Choroid plexus epithelial cell (primary cell): Measurements from ENCODE around the gene MTA1.

Experiments
- DNase-seq: peaks from one replicate; pipeline ENCODE4 v3.0.0-alpha.2; 2010; ENCODE audit warnings: low read depth
- H3K4me3 ChIP-seq: 2 replicates; pipeline ENCODE4 v1.5.1; 2011; ENCODE audit warnings: low read depth, mild to moderate bottlenecking, control low read depth, low read length, moderate library complexity
- CTCF ChIP-seq: conservative IDR thresholded peaks from 2 replicates; pipeline ENCODE4 v1.5.1; 2011; ENCODE audit warnings: low read depth, mild to moderate bottlenecking, control low read depth, inconsistent platforms, low read length, moderate library complexity

MTA1 gene

DNA sequence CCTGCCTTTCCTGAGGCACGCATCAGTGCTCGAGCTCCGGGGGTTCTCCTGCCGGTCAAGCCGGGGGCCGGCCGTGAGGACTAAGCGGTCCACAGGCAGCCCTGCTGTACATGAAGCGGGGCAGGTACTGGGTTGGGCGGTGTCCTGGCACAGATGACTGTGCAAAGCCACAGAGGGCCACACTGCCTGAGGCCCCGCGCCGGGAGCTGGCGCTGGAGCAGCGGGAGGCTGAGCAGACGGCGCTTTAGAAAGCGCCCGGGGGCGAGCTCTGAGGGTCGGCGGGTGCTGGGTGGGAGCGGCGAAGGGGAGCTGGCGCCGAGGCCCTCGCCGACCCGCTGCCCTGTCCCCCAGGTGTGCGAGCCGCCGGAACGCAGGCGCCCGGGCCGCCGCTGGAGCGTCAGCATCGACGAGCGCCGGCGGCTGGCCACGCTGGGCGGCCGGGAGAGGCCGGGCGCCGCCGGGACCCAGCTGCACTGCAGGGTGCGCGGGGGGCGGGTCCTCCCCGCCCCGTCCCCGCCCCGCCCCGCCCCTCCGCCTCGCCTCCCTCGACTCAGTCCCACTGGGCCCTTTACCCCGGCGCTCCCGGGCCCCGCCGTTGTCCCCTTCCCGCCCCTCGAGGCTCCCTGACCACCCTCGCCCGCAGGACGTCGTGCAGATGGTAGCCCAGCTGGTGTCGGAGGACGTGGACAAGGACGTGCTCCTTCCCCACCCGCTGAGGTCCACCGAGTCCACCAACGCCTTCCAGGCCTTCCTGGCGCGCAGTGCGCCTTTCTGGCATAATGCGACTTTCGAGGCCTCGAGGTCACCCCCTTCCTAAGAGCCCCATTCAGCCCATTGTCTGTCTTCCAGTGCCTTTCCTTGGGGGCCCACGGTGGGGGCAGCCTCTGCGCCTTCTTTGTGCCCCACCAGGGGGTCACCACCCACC lies 8.3 kb upstream of the MTA1 start:
- peak; percentile 49 for DNase-seq
- H3K4me3 ChIP-seq, result peak overlapping the region; percentile 37
- TF ChIP-seq CTCF, result no peak

- no peak overlapping the region for H3K4me3 ChIP-seq
- no peak for TF ChIP-seq CTCF
- no peak for DNase-seq
Measured at GRCh38 chr14:105411985-105412770, 7.4 kb upstream of the MTA1 start.

GRCh38 chr14:105412771-105413543 lies 6.7 kb upstream of the MTA1 start:
- H3K4me3 ChIP-seq, result no peak overlapping the region
- no peak for TF ChIP-seq CTCF
- DNase-seq, result no peak

- no peak overlapping the region for H3K4me3 ChIP-seq
- DNase-seq, result no peak
- TF ChIP-seq CTCF, result no peak
Measured at GRCh38 chr14:105413544-105413886, 6.1 kb upstream of the MTA1 start.

DNA sequence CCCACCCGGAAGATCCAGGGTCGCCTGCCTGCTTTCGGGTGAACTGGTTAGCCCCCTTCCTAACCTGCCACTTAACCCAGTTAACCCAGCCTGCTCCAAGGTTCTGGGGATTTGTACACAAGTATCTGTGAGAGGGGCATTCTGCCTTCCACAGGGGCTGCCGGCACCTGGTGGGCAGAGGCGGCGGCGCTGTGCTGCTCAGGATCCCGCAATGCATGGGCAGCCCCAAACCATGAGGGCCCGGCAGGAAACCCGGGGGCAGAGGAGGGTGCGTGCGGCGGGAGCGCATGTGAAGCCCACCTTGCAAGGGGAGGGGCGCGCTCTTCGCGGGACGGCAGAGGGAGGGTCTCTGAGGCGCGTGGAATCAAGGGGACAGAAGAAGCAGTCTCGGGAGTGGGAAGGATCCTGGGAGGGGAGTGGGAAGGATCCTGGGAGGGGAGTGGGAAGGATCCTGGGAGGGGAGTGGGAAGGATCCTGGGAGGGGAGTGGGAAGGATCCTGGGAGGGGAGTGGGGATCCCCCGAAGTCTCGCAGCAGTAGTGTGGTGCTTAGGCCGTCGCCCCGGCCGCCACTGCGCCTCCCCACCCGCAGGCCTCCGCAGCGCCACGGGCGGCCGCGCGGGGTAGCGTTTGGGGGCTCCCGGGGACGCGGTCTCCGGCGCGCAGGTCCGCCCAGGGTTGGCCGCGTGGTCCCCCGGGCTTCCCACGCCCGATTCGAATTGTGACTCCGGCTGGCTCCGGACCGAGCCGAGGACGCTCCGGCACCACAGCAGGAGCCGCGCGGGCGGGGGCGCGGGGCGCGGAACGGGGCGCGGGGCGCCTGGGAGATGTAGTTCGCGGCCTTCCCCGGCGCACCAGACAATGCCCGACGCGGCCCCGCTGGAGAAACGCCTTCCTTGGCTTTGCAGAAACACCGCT lies 4.9 kb upstream of the MTA1 start:
- TF ChIP-seq CTCF, result peak; percentile 37
- peak; percentile 70 for DNase-seq
- H3K4me3 ChIP-seq, result peak overlapping the region; percentile 56
